ENCODE measurements around the gene RGS14.
"Not testable (repeated sequence)": the region's sequence is repeated elsewhere in the genome, so short reads cannot be mapped to it uniquely, and the experiment has no call there.

The RGS14 gene

GRCh38 chr5:177367323-177367848 is 9.7 kb downstream of the RGS14 start:
- no peak for DNase-seq

- no peak for DNase-seq
Measured at GRCh38 chr5:177367981-177368868, 10.5 kb downstream of the RGS14 start.

- no peak for DNase-seq
Measured at GRCh38 chr5:177368869-177369644, 11.3 kb downstream of the RGS14 start.

GRCh38 chr5:177369645-177370440 is 12.1 kb downstream of the RGS14 start:
- no peak for DNase-seq

DNA sequence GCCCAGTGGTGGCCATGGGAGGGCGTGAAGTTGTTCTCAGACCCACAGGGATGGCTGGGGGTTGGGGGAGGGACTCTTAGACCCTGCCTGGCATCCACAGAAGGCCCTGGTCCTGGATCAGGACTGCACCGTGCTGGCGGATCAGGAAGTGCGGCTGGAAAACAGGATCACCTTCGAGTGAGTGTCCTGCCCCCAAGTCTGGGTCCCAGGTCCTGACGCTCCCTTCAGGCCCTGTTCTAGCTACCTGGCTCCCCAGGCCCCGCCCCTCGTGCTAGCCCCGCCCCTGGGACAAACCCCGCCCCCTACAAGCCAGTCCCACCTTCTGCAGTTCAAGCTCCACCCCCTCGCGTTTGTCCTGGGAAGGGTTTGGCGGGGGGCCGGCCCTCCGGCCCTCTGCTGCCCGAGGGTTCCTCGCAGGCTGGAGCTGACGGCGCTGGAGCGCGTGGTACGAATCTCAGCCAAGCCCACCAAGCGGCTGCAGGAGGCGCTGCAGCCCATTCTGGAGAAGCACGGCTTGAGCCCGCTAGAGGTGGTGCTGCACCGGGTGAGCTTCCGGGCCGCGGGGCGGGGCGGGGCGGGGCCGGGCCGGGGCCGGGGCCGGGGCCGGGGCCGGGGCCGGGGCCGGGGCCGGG is 12.9 kb downstream of the RGS14 start:
- no peak for DNase-seq

DNA sequence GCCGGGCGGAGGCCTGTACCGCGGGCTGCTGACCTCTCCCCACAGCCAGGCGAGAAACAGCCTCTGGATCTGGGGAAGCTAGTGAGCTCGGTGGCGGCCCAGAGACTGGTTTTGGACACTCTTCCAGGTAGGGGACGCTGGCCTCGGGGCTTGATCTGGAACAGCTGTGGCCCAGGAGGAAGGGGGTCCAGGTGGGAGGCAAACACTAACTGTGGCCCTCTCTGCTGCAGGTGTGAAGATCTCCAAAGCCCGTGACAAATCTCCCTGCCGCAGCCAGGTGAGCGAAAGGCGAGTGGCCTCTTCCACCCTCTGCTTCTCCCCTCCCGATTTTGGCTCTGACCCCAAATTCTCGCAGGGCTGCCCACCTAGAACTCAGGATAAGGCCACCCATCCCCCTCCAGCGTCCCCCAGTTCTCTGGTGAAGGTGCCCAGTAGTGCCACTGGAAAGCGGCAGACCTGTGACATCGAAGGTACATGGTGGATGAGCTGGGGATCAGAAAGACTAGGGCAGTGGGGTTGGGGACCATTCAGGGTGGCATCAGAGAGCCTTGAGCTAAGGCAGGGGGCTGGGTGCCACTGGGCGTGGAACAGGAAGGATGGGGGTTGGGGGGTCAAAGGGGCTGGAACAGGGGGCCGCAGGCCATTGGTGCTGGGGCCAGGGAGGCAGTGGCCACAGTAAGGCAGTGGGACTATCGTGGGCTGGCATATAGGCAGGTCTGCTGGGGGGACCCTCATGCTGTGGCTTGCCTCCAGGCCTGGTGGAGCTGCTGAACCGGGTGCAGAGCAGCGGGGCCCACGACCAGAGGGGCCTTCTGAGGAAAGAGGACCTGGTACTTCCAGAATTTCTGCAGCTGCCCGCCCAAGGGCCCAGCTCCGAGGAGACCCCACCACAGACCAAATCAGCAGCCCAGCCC is 13.7 kb downstream of the RGS14 start:
- no peak for DNase-seq

- no peak for DNase-seq
Measured at GRCh38 chr5:177372034-177372896, 14.5 kb downstream of the RGS14 start.

GRCh38 chr5:177372910-177373309 is 15.2 kb downstream of the RGS14 start:
- DNase-seq = no peak

- DNase-seq = no peak
Measured at GRCh38 chr5:177373806-177374205, 16.1 kb downstream of the RGS14 start.

DNA sequence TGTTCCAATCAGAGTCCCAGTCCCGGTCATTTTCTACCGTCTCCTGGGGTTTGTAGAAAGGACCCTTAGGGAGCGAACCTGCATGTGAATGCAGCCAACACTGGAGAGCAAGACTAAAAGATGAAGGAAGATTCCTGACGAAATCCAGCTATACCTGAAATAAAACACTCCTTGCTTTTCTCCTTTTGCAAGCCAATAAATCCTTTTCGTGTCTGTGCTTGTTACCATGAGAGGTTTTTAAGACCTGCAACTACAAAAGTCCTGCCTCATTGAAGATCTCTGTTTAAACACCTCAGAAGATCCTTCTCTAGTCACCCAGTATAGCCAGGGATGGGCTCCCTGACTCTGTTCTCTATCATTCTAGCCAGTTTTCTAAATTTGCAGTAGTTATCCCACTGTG is 16.5 kb downstream of the RGS14 start:
- DNase-seq = no peak

DNA sequence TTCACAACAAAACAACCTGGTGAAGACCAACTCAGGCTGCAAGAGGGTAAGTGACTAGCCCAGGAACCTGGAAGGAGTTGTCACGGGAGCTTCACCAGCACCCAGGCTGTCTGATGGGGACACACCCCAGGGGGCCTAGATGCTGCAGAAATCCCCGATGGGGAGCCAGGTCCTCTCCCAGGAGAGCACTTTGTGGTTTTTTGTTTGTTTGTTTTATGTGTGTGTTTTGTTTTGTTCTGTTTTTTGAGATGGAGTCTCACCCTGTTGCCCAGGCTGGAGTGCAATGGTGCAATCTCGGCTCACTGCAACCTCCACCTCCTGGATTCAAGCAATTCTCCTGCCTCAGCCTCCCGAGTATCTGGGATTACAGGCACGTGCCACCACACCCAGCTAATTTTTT is 17.8 kb downstream of the RGS14 start:
- DNase-seq = not testable (repeated sequence)

DNA sequence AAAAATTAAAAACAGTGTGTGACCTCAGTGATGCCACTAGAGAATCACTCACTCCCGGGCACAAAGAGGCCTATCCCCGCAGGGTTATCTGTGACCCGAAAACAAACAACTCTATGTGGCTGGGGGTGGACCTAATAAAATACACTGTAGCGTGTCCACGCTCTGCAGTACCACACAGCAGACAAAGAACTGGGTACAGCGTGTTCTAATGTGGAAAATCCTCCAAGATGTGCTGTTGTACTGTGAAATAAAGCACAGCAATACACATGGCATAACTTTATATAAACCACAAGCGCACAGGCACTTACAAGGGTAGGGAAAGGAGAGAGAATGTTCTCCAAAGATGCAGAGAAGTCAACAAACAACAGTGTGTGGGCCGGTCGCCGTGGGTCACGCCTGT is 18.4 kb downstream of the RGS14 start:
- no peak for DNase-seq

DNA sequence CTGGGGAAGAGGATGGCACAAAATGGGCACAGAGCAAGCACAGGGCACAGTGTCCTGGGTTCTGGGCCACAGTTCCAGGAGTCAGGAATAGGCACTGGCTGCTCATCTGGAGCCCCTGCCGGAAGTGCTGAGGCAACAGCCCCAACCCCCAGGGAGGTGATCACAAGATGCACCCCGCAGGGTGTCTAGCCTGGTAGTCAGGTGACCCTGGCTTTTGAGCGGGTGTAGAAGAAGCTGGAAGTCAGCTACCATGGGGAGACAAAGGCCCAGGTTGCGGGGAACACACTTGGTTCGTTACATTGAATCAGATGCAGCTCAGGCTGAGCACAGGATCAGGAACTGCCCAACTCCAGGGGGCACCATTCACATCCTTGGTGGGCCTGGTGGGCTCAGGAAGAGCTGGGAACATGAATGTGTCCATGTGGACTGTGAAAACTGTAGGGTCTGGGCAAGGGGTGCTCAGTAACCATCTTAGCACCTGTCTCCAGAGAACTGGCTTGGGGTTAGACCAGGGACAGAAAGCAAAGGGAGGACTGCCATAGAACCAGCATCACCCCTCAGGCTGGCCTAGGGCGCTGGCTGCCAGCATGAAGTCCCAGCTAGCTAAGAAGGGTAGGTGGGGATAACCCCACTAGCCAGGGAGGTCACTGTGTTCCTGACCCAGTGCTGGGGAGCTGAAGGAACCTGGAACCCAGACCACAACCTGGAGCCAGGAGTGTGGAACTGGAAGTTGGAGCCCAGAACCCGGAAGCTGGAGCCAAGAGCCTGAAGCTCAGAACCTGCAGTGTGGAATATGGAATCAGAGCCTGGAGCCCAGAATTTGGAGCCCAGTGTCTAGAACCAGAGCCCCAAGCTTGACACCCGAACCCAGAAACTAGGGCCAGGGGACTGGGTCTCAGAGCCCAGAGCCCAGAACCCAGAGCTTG is 20.4 kb downstream of the RGS14 start:
- DNase-seq = no peak

DNA sequence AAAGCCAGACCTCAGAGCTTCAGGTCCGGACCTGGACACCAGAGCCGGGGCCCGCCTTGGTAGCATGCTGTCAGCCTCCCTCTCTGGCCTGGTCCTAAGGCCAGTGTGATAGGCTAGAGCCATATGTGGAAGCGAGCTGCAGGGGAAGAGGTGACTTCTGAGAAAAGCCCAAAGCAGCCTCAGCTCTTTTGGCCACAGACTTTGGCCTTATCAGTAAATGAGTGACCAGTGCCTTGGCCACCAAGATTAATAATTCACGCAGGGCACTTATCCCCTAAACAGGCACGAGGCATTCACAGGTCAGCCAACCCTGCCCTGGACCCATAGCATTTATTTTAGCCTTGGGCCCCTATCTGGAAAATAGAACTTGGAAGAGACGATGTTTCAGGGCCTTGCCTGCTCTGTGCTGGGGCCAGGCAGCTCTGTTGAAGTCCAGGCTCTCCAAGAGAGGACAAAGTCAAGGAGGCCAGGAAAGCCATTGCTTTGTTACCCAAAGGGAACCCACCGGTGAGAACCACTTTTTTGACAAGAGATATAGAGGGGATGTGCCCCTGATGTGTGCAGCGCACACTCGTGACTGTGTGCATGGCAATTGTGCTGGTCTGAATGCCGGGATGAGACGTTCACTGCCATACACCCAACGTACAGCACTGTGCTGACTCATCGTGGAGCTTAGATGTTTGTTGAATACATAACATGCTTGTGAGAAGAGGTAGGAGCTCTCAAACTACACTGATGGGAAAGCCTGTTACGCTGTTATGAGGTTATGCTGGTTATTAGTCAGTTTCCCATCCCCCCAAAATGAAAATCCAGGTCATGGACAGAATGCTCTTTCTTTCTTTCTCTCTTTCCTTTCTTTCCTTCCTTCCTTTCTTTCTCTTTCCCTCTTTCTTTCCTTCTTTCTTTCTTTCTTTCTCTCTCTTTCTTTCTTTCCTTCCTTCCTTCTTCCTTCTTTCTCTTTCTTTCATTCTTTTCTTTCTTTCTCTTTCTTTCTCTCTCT is 21.5 kb downstream of the RGS14 start:
- DNase-seq = peak; percentile 20

GRCh38 chr5:177380805-177381126 is 23.0 kb downstream of the RGS14 start:
- no peak for DNase-seq

GRCh38 chr5:177382423-177383029 is 24.8 kb downstream of the RGS14 start:
- DNase-seq = no peak

- DNase-seq = no peak
Measured at GRCh38 chr5:177383181-177383580, 25.5 kb downstream of the RGS14 start.

GRCh38 chr5:177384134-177384533 is 26.4 kb downstream of the RGS14 start, which contains the start of gene SLC34A1:
Gene SLC34A1, plus strand, starts transcription at chr5:177384434. Its CDS starts 1,308 bp downstream, at chr5:177385742.
- DNase-seq = no peak

Measured in NCI-H510A treated with DMSO at 0.1 percent for 48 hours (cell line).